ENCODE data around the gene QSER1.

The QSER1 gene

GRCh38 chr11:32947978-32948377 lies 55.4 kb downstream of the QSER1 start:
- no peak for DNase-seq (ENCODE audit: low read depth)
- no peak for TF ChIP-seq CTCF (IDR thresholded peaks at IDR 0.05; ENCODE audit: control insufficient read depth, extremely low read depth, insufficient read depth)
- no peak overlapping the region for H3K4me3 ChIP-seq (ENCODE audit: low read depth, low read length)

GRCh38 chr11:32949739-32950138 lies 57.1 kb downstream of the QSER1 start:
- no peak for TF ChIP-seq CTCF (IDR thresholded peaks at IDR 0.05; ENCODE audit: control insufficient read depth, extremely low read depth, insufficient read depth)
- DNase-seq (ENCODE audit: low read depth), result no peak
- H3K4me3 ChIP-seq (ENCODE audit: low read depth, low read length), result no peak overlapping the region

DNA sequence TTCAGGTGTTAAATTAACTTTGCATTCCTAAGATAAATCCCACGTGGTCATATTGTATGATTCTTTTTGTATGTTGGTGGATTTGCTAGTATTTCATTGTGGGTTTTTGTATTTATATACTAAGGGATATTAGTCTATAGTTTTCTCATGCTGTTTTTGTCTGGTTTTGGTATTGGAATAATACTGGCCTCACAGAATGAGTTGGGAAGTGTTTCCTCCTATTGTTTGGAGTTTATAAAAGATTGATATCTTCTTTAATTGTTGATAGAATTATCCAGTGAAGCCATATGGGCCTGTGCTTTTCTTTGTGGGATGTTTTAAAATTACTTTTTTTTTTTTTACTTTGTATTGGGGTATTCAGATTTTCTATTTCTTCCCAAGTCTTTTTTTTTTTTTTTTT lies 59.8 kb downstream of the QSER1 start:
- TF ChIP-seq CTCF (IDR thresholded peaks at IDR 0.05; ENCODE audit: control insufficient read depth, extremely low read depth, insufficient read depth), result no peak
- no peak for DNase-seq (ENCODE audit: low read depth)
- H3K4me3 ChIP-seq (ENCODE audit: low read depth, low read length), result no peak overlapping the region

DNA sequence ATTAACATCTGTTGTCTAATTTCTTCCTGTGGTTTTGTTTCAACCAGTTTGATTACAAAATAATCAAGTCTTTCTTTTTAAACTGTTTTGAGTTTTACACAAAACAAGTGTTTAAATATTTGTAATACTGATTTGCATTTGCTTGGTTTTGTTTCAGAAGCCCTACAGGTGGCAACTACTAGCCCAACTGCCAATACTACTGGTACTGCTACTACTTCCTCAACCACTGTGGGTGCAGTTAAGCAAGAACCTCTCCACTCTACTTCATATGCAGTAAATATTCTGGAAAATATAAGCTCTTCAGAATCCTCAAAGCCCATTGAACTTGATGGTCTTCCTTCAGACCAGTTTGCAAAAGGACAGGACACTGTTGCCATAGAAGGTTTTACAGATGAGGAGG lies 61.1 kb downstream of the QSER1 start:
- H3K4me3 ChIP-seq (ENCODE audit: low read depth, low read length), result no peak overlapping the region
- DNase-seq (ENCODE audit: low read depth), result no peak
- no peak for TF ChIP-seq CTCF (IDR thresholded peaks at IDR 0.05; ENCODE audit: control insufficient read depth, extremely low read depth, insufficient read depth)

DNA sequence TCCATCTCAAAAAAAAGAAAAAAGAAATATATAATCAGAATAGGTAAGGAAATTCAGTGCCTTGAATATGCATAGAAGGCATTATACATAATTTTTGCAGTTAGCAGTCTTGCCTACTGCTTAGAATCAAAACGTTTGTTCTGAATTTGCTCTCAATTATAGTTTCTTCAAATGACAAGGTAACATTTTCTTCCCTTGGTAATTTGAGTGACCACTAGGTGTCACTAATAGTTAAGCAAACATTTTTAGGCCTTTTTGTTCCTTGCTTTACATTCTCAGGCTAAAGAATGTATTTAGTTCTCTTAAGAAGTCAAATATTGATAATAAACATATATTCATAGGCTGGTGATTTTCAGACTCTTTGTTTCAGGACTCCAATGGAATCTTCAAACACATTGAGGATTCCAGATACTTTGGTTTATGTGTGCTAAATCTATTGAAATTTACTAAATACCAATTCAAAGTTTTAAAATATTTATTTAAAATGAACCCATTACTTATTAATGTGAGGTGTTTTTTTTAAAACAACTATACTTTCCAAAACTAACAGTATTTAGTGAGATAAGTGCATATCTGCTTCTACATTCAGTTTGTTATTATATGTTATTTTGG lies 68.0 kb downstream of the QSER1 start:
- TF ChIP-seq CTCF (IDR thresholded peaks at IDR 0.05; ENCODE audit: control insufficient read depth, extremely low read depth, insufficient read depth), result peak; percentile 62
- peak; percentile 36 for DNase-seq (ENCODE audit: low read depth)
- H3K4me3 ChIP-seq (ENCODE audit: low read depth, low read length), result no peak overlapping the region

DNA sequence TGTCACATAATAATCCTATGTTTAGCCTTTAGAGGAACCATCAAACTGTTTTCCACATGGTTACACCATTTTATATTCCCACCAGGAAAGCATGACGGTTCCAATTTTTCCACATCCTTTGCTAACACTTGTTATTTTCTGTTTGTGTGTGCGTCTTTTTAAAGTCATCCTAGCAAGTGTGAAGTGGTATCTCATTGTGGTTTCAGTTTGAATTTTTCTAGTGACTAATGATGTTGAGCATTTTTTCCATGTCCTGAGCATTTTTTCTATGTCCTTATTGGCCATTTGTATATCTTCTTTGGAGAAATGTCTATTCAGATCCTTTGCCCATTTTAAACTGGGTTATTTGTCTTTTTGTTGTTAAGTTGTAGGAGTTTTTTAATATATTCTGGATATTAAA lies 69.4 kb downstream of the QSER1 start:
- DNase-seq (ENCODE audit: low read depth), result no peak
- no peak overlapping the region for H3K4me3 ChIP-seq (ENCODE audit: low read depth, low read length)
- TF ChIP-seq CTCF (IDR thresholded peaks at IDR 0.05; ENCODE audit: control insufficient read depth, extremely low read depth, insufficient read depth), result no peak

DNA sequence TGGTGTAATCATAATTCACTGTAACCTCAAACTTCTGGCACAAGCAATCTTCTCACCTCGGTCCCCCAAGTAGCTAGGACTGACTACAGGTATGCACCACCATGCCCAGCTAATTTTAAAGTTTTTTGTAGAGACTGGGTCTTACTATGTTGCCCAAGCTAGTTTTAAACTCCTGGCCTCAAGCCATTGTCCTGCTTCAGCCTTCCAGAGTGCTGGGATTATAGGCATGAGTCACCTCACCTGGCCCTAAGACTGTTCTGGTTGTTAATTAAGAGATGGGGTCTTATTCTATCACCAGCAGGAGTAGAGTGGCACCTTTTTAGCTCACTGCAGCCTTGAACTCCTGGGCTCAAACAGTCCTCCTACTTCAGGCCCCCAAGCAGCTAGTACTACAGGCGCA lies 71.1 kb downstream of the QSER1 start:
- no peak for TF ChIP-seq CTCF (IDR thresholded peaks at IDR 0.05; ENCODE audit: control insufficient read depth, extremely low read depth, insufficient read depth)
- no peak overlapping the region for H3K4me3 ChIP-seq (ENCODE audit: low read depth, low read length)

More for the DNA sequence above, 71.1 kb downstream of the QSER1 start:
- no peak for DNase-seq (ENCODE audit: low read depth)
